ENCODE data around the gene CSTPP1.
"Not testable (repeated sequence)": the region's sequence is repeated elsewhere in the genome, so short reads cannot be mapped to it uniquely, and the experiment has no call there.

The CSTPP1 gene

DNA sequence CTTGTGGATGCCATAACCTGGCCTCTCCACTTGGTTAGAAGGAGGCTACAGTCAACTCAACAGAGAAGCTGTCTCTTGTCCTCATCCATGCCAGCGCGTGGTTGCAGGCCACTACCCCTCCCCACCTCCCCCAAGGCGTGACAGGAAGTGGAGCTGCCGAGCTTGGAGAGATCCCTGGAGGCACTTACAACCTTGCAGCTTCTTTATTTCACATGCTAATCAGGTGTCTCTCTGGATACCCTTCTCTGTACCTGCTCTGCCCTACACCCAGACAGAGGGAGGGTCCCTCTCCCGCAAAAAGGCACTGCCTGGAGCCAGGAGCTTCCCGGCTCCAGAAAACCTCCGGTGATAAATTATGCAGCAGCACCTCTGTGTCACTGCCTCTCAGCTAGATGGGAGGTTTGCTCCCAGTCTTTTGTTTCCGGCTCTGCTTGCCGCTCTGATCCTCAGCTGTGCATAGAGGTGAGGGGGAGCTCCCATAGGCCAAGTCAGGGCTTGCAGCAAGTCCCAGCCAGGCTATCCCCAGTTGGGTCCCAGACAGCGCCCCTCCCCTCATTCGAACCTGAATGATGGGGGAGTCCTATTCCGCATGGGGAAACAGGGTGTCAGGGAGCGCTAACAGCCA lies 23.9 kb upstream of the CSTPP1 start:
- no peak for DNase-seq (ENCODE audit: low read depth)

DNA sequence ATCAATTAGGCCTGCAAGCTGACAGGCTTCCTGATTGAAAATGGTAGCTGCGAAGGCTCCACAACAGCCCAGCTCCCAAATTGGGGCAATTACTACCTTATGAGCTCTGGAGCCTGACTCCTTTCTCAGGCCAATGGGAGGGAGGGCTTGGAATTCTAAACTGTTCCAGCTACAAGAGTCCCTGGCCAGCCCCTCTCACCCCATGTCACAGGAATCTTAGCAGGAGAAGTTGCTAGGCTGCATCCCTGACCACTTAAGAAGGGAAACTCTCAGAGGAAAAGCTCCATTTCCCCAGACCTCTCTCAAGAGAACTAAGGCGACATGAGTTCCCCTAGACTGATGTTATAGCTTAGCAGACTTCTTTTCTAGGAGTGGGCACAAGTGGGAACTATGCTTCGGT lies 23.1 kb upstream of the CSTPP1 start:
- DNase-seq (ENCODE audit: low read depth): no peak

DNA sequence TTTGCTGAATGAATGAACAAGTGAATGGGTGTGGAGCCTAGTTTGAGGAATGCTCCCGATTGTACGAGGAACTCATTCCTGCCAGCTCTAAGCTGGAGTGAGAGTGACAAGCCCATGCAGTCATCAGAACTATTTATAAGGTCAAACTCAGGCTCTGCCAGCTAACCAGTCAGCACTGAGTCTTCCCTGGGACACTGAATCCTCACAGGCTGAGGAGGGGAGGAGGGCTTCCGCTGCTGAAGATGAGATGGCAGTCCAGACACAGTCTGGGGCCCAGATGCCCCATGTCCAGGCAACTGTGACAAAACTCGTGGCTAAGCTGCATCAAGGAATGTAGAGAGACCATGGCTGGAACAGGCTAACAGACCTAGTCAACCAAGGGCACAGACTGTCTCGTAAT lies 22.2 kb upstream of the CSTPP1 start:
- no peak for DNase-seq (ENCODE audit: low read depth)

DNA sequence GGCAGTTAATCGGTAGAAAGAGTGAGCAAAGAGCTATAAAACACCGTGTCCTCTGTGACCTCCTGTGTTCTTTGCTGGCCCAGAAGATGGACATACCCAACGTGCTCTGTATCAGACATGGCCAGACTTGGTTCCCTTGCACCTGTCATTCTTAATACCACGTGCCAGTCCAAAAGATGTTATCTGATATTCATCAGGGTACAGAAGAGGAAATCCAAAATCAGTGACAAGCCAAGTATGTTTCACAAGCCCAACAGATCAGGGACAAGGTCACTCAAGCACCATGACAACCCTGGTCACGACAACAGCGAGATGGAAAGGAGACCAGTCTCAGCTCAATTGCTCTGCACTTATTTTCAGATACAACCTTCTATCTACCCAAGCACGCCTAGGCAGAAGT lies 21.7 kb upstream of the CSTPP1 start:
- no peak for DNase-seq (ENCODE audit: low read depth)

DNA sequence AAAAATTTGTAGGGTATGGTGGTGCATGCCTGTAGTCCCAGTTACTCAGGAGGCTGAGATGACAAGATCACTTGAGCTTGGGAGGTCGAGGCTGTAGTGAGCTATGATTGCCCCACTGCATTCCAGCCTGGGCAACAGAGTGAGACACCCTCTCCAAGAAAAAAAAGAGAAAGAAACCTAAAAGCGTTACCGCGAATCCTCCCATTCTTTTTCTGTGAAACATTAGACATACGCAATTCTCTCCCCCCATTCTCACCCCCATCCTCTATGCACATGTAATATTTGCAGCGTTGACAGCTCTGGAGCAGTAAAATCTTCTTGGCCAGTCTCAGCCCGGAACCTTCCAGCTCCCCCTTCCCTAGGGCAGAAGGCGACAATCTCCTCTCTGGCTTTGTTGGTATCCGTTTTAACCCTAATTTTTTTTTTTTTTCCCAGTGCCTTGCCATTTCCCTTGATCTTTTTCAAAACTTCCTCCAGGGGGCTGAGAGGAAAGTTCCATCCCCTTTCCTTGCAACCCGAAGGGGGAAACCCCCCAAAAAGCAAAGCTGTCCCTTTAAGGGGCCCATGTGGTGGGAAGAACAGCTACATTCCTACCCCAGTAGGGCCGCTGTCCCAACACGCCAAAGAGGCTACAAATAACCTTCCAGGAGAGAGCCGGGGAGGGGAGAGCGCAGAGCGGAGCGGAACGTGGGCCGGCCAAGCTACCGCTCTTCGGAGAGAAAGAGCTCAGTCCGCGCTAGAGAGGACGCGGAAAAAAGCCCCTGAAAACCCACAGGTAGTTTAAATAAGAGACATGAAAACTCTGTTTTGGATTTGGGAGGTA lies 20.1 kb upstream of the CSTPP1 start:
- no peak for DNase-seq (ENCODE audit: low read depth)

DNA sequence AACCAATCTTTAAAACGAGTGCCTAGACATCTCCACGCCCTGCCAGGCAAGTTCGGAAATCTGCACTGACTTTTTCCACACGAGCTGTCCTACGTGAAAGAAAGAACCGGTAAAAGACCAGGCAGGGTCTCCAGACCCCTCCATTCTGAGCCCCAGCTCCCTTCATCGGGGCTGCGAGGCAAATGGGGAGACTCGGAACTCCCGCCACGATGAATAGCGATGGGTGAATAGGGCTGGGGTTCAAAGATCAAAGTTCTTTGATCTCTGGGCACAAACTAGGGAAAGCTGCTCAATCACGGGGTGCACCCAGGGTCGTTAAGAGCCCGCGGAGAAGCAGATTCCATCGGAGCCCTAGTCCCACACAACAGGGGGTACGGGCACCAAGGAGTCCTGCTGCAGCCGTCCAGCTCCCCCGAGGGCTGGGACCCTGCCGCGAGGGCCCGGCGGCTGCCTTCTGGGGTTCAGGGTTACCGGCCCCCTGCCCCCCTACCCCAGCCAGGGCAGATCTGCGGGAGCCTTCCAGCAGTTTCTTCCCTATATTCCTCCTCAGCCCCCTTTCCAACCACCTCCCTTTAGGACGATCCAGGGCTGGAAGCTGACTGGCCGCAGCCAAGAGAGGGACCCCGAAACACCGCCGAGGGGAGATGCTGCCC lies 19.3 kb upstream of the CSTPP1 start:
- DNase-seq (ENCODE audit: low read depth): no peak

DNA sequence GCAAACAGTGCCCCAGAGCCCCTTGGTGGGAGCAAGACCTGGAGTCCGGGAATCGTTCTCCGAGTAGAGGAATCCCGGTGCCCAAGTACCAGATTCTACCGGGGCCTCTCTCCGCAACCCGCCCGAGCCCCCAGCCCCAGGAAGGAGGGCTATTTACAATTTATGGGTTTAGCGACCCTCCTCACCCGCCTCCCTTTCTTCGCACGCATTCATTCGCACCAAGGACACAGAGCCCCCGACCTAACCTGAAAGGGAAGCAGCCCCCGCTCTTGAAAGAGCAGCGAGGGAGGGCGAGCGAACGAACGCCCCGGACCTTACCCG lies 18.8 kb upstream of the CSTPP1 start:
- no peak for DNase-seq (ENCODE audit: low read depth)

DNA sequence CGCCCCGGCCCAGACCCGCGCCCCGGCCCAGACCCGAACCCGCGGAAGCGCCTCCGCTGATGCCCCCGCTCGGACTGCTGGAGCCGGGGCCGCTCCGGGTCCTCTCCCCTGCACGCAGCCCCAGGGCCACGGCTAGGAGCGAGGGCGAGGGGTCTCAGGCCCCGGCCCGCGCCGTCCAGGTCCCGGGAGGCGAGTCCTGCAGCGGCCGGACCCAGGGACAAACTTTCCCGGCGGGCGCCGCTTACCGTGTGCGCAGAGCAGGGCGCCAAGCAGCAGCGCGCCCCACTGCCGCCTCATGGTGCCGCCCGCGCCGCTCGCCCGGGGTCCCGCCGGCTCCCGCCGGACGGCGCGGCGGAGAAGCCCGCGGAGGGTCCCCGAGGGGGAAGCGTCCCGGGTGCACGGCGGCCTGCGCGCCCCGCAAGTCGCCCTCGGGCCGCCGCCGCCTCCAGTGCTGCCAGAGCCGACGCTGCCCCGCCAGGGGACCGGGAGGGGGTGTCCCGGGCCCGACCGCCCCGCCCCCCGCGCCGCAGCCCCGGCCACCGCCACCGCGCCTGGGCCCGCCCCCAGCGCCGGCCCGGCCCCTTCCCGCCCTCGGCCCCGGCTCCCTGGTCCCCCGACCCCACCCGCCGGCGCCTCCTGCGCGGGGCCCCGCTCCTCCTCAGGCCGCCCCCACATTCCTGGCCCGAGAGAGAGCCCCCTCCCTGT lies 18.3 kb upstream of the CSTPP1 start, which contains the start of gene LRP4:
Gene LRP4, minus strand, starts transcription at position 468 of the 705 bp plus-strand sequence. Its CDS starts 171 bp downstream, at position 297.
- DNase-seq (ENCODE audit: low read depth): no peak

DNA sequence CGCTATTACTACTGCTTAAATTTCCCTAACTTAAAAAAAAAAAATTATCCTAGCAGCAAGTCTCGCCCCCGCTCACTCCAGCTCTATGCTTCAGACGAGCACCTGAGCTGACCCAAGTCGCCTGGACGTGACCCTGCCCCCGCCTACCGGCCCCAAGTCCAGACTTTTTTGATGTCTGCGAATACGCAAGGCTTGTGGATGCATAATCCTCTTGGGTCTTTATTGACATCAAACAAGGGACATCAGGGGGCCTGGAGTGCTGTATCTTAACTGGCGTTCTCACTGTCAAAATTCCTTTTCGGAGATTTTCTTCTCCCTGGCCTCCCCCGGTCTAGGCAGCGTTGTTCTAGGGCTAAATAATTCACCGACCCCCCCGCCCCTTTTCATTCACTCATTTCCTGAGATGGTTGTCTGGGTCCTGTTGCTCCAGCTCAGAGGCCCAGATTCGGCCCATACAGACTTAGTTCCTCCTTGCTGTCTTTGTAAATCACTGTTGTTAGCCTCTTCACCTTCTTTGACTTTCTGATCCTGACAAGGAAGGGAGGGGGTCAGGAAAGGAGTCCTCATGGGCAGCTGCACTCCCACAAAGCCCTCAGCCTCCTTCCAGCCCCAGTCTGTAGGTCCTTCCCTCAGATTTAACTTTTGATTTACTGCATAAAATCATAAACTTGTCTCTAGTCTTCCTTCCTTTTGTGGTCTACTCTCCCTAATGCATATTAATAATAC lies 17.6 kb upstream of the CSTPP1 start:
- DNase-seq (ENCODE audit: low read depth): no peak

DNA sequence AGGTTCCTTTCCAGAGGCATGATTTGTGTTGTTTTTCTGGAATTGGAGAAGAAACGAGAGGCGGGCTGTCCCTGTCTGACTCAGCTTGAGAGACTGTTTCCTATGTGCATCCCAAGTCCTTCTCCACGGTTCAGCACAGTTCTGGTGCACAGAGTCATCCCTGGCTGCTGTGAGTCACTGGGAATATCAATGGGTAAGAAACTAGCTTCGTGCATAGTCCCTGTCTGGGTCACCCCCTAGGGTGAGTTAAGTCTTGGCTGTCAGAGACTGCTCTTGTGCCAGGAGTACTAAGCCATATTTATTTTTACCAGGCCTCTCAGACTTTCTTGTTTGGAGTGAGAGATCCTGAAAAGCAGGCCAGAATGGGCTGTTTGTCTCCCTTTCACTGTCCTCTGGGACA lies 15.8 kb upstream of the CSTPP1 start:
- peak; percentile 93 for DNase-seq (ENCODE audit: low read depth)

DNA sequence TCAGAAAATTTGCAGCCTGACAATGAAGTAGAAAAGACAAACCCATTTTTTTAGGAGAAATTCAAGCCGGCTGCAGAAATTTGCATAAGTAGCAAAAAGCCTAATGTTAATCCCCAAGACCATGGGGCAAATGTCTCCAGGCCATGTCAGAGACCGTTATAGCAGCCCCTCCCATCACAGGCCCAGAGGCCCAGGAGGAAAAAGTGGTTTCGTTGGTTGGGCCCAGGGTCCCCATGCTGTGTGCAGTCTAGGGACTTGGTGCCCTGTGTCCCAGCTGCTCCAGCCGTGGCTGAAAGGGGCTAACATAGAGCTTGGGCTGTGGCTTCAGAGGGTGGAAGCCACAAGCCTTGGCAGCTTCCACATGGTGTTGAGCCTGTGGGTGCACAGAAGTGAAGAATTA lies 8.6 kb upstream of the CSTPP1 start:
- DNase-seq (ENCODE audit: low read depth): not testable (repeated sequence)

DNA sequence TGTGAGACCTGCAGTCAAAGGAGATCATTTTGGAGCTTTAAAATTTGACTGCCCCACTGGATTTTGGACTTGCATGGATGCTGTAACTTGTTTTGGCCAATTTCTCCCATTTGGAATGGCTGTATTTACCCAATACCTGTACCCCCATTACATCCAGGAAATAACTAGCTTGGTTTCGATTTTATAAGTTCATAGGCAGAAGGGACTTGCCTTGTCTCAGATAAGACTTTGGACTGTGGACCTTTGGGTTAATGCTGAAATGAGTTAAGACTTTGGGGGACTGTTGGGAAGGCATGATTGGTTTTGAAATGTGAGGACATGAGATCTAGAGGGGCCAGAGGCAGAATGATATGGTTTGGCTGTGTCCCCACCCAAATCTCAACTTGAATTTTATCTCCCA lies 7.9 kb upstream of the CSTPP1 start:
- DNase-seq (ENCODE audit: low read depth): not testable (repeated sequence)

DNA sequence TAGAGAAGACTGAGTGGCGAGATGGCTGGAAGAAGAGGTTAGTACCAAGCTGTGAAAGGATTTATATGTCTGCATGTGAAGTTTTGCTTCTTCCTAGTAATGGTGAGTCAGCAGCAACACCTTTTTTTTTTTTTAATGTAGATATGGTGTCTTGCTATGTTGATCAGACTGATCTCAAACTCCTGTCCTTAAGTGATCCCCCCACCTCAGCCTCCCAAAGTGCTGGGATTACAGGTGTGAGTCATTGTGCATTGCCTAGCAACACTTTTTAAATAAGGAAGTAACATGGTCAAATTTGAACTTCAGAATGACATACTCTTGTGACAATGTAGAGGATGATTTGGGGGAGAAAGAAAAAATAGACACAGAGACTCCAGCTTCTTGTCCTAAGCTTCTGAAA lies 6.5 kb upstream of the CSTPP1 start:
- no peak for DNase-seq (ENCODE audit: low read depth)

DNA sequence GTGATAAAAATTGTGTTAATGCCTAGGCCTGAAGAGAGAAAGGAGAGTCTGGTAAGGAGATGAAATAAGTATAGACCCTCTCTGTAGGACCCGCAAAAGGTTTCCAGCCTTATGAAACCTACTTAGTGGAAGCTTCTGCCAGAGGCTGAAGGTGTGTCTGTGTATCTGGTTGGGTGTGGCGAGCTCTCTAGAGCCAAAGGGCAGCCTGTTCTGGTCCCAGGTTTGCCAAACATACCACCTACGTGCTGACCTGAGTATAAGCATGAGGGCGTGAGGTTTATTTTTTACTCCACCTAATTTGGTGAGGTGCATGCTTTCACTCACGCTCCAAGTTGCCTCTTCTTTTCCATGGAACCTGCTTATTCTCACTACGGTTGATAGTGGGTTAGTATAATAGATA lies 5.6 kb downstream of the CSTPP1 start:
- DNase-seq (ENCODE audit: low read depth): no peak

DNA sequence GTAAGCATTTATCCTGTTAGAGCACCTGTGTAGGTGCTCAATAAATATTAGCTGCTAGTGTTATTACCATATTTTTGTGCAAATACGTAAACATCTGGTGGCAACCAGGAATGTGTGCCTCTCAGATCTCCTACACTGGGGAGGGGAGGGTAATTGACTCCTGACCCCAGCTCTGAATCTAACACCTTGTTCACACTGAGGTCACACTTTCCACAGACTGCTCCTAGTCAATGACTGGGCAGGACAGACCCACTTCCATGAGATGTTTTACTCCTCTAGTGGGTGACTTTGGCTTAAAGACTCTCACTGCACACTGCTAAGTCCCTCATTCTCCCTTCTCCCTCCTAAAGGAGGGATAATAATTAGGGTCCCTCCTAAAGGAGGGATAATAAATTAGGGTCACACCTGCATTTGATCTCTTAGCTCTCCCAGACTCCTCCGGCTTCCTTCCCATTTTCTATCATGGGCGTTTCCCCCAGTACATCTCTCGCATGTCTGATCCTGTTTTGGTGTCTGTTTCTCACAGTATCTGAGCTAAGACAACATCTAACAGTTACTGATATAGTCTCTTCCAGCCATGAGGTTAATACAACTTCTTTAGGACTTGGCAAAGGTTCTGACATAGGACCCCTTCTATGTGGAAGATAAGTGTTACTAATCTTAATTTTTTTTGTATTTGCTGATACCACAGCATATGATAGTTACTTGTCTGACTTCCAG lies 8.0 kb downstream of the CSTPP1 start:
- no peak for DNase-seq (ENCODE audit: low read depth)

DNA sequence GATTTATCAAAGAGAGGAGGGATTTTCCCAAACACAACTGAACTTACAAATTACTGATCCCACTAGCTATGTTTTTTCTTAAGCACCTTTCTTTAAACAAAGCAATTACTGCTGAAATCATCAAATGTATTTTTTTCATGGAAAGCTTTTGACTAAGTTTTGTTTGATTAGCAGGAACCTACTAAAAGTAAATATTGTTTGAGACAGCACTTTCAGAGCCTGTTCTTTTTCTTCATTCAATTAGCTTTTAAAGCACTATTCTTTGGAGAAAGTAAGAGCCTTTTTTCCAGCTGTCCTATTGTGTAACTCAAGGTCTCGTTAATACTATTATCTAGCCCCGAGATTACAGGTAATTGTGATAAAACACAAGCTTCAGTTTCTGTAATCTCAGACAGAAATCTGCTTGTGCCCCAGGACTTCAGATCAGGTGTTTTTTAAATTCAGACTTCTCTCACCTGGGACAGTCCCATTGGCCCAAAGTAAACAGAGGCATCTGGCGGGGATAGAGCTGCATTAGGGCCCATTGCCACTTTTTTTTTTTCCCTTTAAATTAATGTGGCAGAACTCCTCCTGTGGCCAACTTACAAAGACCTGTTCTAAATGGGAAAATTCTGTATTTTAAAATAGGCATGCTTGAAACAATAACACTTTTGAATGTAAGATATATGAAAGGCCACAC lies 11.0 kb downstream of the CSTPP1 start:
- DNase-seq (ENCODE audit: low read depth): no peak

DNA sequence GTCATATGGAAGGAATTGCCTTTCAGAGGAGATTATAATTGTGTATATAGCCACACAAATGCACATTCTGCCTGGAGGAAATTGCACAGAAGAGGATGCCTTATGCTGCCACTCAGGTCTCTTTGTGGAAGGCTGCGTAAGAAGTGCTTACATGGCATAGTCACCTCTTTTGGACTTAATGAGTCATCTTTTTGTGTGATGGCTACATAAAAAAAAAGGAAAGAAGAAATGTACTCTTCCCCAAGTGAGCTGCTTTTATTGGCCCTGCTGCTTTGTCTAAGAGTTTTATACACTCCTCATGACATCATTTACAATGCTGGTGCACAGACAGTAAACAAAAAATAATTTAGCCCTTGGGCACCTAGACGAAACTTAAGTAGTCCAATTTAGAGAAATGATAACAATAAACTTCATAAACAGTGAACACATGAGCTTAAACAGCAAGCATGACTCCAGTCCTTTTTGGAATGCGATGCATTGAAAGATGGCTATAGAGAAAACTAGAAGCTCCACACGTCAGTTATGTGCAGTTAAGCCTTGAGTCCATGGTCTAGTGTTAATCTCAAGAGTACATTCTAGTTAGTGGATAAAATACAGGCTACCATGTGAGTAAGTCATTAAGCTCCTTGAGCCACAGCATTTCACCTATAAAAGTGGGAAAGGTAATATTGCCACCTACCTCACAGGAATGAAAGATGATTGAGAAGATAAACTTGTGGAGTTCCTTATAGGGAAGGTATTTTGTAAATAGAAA lies 12.0 kb downstream of the CSTPP1 start:
- DNase-seq (ENCODE audit: low read depth): no peak

DNA sequence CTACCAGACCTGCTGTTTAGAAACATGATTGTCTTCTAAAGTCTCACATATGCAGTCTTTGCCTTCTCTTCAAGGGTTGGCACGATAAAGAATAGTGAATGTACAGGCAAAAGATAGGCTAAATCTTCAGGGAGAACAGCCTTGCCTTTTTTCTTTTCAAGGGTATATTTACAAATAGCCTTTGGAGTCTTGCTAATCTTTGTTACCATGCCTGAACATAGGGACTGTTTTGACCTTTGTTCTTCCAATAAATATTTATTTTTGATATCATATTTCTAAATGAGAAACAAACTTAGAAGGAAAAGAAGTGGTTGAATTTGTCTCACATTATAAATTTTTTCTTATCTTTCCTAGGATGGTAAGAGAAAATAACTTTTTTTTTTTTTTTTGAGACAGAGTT lies 12.7 kb downstream of the CSTPP1 start:
- DNase-seq (ENCODE audit: low read depth): no peak

DNA sequence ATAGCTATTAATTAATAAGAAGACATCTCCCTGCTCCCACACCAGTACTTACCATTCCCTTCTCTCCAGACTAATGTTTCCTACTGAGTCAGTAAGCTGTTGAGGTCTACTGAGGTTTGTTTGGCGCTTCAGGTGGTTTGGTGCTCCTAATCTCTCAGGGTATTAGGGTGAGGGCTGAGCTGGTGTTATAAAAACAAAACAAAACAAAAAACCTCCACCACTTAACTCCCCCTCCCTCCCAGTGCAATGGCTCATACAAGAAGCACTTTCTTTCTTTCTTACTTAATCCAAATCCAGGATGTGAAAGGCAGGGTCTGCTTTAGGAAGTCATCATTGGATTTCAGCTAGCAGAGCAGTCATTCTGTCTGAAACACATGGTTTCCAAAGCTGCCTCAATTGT lies 15.3 kb downstream of the CSTPP1 start:
- DNase-seq (ENCODE audit: low read depth): no peak

DNA sequence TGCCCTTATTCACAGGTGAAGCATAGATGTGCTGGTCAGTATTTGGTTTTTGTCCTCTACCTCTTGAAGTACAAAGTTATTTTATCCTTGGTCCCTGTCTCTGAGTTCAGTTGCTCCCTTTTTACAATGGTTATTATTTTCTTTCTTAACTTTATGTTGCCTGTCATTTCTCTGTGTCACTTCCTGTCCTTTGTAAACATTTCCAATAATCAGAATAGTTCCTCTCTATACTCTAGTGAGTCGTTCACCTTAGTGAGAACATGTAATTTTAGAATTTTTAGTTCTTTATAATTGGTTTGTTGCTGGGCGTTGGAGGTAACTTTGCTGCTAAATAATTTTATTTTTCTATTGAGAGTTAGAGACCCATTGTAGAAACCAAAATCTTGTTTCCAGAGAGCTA lies 16.0 kb downstream of the CSTPP1 start:
- no peak for DNase-seq (ENCODE audit: low read depth)
